Measurements from ENCODE around the gene MYADM. TPM values are rescaled to one million over a fixed set of nuclear protein-coding genes. Genes with fewer than 3 reads are reported as not detected.

The MYADM gene
- polyA plus RNA-seq, 1 of the 3 experiments (the other 2 are of a cell fraction), result 38.7 TPM

DNA sequence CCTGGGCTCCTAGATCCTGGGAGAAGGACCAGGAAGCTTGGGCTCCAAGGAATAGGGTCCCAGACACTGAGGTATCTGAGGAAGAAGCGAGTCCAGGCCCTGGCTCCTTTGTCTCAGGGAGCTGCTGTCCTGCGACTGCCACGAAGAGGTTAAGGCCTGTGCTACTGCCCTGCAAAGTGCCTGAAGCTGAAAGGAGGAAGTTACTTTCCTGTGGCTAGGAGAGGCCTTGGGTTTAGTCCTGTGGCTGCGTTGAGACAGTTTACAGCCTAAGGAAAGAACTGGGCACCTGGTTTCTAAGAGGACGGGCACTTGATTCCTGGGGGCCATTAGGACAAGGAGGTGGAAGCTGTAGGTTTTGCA, 2.8 kb downstream of the MYADM start:
- H3K4me2 ChIP-seq, result peak overlapping the region; percentile 41; the same call in 1 of the 2 replicates
- peak overlapping the region in 1 of 2 experiments; percentile 14; a peak in 1 of 4 replicates for H3K4me3 ChIP-seq (ENCODE audit: low read depth in 2 of 2, low read length in 1 of 2)
- no peaks in the 10 kb centered on the region for H3K27me3 ChIP-seq (ENCODE audit: insufficient read depth)
- H3K9me3 ChIP-seq, result no peaks in the 10 kb centered on the region
- 90% methylated on average over 2 of the region's 5 CpGs for WGBS (ENCODE audit: low lambda C conversion rate)
- H3K9me2 ChIP-seq, result no peaks in the 10 kb centered on the region
- H3F3A ChIP-seq (replicated peaks; ENCODE audit: insufficient read depth), result peaks cover 13% of the 10 kb centered on the region
- no peak overlapping the region; a peak in 1 of 4 replicates for H3K27ac ChIP-seq (ENCODE audit: low read depth in 2 of 2, low read length in 1 of 2)
- POLR2A ChIA-PET, result interaction anchor here (1.5 kb wide), 1 partner anchor 9 kb away, joined by 6 read pairs; no protein-coding TSS in a partner anchor
- H3K79me2 ChIP-seq (ENCODE audit: insufficient read depth), result peaks cover 42% of the 10 kb centered on the region
- CTCF ChIA-PET, result interaction anchor here (1.0 to 1.2 kb wide), 3 partner anchors 11 to 19 kb away, joined by 3 to 4 read pairs (median 4); partner anchors contain the start of gene PRKCG
- no peak for DNase-seq
- H4K20me1 ChIP-seq (ENCODE audit: insufficient read depth), result peaks cover 38% of the 10 kb centered on the region
- peaks cover 17 to 18% of the 10 kb centered on the region in 2 experiments for H3K36me3 ChIP-seq (replicated peaks in 1 of 2; ENCODE audit: control insufficient read depth in 1 of 2, insufficient read depth in 2 of 2, low read length in 1 of 2)
- TF ChIP-seq EP300 (IDR thresholded peaks at IDR 0.05; ENCODE audit: borderline replicate concordance in 1 of 2, low read depth in 1 of 2, low read length in 1 of 2) (no peak), TAF1 (IDR thresholded peaks at IDR 0.05; ENCODE audit: borderline replicate concordance, low read depth, low read length) (no peak), FOSL2 (IDR thresholded peaks at IDR 0.05; ENCODE audit: borderline replicate concordance, low read depth) (no peak), GATA2 (CRISPR knock-in tag; IDR thresholded peaks at IDR 0.05) (no peak), TEAD4 (IDR thresholded peaks at IDR 0.05; ENCODE audit: borderline replicate concordance, insufficient read depth) (no peak), FOXJ3 (CRISPR knock-in tag; IDR thresholded peaks at IDR 0.05) (no peak), FOXM1 (IDR thresholded peaks at IDR 0.05; ENCODE audit: low read depth) (no peak), MXI1 (IDR thresholded peaks at IDR 0.05; ENCODE audit: low read depth, low read length) (no peak), SMC3 (IDR thresholded peaks at IDR 0.05; ENCODE audit: low read depth, low read length) (no peak), SIN3A (IDR thresholded peaks at IDR 0.05; ENCODE audit: borderline replicate concordance, low read depth, low read length) (no peak)
- TF ChIP-seq, protein P1, sequence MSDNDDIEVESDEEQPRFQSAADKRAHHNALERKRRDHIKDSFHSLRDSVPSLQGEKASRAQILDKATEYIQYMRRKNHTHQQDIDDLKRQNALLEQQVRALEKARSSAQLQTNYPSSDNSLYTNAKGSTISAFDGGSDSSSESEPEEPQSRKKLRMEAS (IDR thresholded peaks at IDR 0.05; ENCODE audit: low read depth), result no peak
- TF ChIP-seq, protein P2, sequence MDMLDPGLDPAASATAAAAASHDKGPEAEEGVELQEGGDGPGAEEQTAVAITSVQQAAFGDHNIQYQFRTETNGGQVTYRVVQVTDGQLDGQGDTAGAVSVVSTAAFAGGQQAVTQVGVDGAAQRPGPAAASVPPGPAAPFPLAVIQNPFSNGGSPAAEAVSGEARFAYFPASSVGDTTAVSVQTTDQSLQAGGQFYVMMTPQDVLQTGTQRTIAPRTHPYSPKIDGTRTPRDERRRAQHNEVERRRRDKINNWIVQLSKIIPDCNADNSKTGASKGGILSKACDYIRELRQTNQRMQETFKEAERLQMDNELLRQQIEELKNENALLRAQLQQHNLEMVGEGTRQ (IDR thresholded peaks at IDR 0.05; ENCODE audit: borderline replicate concordance, low read depth, low read length), result no peak
- TF ChIP-seq, protein P3, sequence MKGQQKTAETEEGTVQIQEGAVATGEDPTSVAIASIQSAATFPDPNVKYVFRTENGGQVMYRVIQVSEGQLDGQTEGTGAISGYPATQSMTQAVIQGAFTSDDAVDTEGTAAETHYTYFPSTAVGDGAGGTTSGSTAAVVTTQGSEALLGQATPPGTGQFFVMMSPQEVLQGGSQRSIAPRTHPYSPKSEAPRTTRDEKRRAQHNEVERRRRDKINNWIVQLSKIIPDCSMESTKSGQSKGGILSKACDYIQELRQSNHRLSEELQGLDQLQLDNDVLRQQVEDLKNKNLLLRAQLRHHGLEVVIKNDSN (IDR thresholded peaks at IDR 0.05; ENCODE audit: borderline replicate concordance, low read depth), result no peak
- no peak overlapping the region for H2AFZ ChIP-seq (ENCODE audit: low read depth)
- H3K4me1 ChIP-seq (ENCODE audit: control insufficient read depth in 1 of 2, insufficient read depth in 2 of 2, low read depth in 1 of 2, low read length in 1 of 2), result peaks cover 5 to 15% of the 10 kb centered on the region in 2 experiments; a peak in 2 of 4 replicates
- no peak overlapping the region for H3K9ac ChIP-seq

DNA sequence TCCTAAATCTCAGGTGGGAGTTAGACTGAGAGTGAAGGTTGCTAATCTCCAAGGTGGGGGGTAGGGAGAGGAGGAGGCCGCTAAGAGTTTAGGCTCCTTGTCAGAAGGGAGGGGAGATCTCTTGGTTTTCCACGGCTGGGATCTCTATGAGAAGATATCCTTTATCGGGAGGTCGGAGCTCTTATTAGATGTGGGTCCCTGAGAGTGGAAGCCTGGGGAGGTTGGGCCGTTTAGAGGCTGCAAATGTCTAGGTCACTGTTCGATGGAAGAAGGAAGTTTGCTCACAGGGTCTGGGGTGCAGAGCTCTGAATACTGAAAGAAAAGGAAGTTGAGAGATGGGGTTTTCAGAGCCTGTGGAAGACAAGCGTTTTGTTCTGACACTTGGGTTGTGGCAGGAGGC, 3.8 kb downstream of the MYADM start:
- H3K27ac ChIP-seq (ENCODE audit: low read depth in 2 of 2, low read length in 1 of 2), result no peak overlapping the region

More for the DNA sequence above, 3.8 kb downstream of the MYADM start:
- H3K9ac ChIP-seq, result no peak overlapping the region
- no peaks in the 10 kb centered on the region for H3K27me3 ChIP-seq (ENCODE audit: insufficient read depth)
- H3K9me2 ChIP-seq, result no peaks in the 10 kb centered on the region
- no peak overlapping the region for H2AFZ ChIP-seq (ENCODE audit: low read depth)
- peaks cover 43% of the 10 kb centered on the region for H4K20me1 ChIP-seq (ENCODE audit: insufficient read depth)
- H3K4me3 ChIP-seq (ENCODE audit: low read depth in 2 of 2, low read length in 1 of 2), result no peak overlapping the region
- no peaks in the 10 kb centered on the region for H3K9me3 ChIP-seq
- no peak overlapping the region for H3K4me2 ChIP-seq
- ChIA-PET POLR2A (interaction anchor here (1.5 kb wide), 1 partner anchor 8 kb away, joined by 6 read pairs; no protein-coding TSS in a partner anchor), CTCF (interaction anchor here (0.9 to 1.4 kb wide), 3 partner anchors 18 to 152 kb away, joined by 3 to 5 read pairs (median 4); no protein-coding TSS in a partner anchor)
- WGBS (ENCODE audit: low lambda C conversion rate), result 91% methylated on average over 7 of the region's 7 CpGs
- H3K4me1 ChIP-seq (ENCODE audit: control insufficient read depth in 1 of 2, insufficient read depth in 2 of 2, low read depth in 1 of 2, low read length in 1 of 2), result peaks cover 5 to 11% of the 10 kb centered on the region in 2 experiments; a peak in 2 of 4 replicates
- peaks cover 19% of the 10 kb centered on the region for H3F3A ChIP-seq (replicated peaks; ENCODE audit: insufficient read depth)
- TF ChIP-seq, protein P4, sequence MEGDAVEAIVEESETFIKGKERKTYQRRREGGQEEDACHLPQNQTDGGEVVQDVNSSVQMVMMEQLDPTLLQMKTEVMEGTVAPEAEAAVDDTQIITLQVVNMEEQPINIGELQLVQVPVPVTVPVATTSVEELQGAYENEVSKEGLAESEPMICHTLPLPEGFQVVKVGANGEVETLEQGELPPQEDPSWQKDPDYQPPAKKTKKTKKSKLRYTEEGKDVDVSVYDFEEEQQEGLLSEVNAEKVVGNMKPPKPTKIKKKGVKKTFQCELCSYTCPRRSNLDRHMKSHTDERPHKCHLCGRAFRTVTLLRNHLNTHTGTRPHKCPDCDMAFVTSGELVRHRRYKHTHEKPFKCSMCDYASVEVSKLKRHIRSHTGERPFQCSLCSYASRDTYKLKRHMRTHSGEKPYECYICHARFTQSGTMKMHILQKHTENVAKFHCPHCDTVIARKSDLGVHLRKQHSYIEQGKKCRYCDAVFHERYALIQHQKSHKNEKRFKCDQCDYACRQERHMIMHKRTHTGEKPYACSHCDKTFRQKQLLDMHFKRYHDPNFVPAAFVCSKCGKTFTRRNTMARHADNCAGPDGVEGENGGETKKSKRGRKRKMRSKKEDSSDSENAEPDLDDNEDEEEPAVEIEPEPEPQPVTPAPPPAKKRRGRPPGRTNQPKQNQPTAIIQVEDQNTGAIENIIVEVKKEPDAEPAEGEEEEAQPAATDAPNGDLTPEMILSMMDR (IDR thresholded peaks at IDR 0.05), result no peak
- TF ChIP-seq FOXJ3 (CRISPR knock-in tag; IDR thresholded peaks at IDR 0.05), result no peak
- TF ChIP-seq RFX5 (IDR thresholded peaks at IDR 0.05; ENCODE audit: low read length), result no peak
- no peak for TF ChIP-seq CHD2 (IDR thresholded peaks at IDR 0.05; ENCODE audit: low read length, partially characterized antibody)
- TF ChIP-seq YY1 (IDR thresholded peaks at IDR 0.05; ENCODE audit: low read depth), result no peak
- TF ChIP-seq TCF12 (IDR thresholded peaks at IDR 0.05), result no peak
- no peak for TF ChIP-seq MXI1 (IDR thresholded peaks at IDR 0.05; ENCODE audit: low read depth, low read length)
- TF ChIP-seq GATA2 (CRISPR knock-in tag; IDR thresholded peaks at IDR 0.05), result no peak
- DNase-seq, result no peak
- peaks cover 42% of the 10 kb centered on the region for H3K79me2 ChIP-seq (ENCODE audit: insufficient read depth)
- H3K36me3 ChIP-seq (replicated peaks in 1 of 2; ENCODE audit: control insufficient read depth in 1 of 2, insufficient read depth in 2 of 2, low read length in 1 of 2), result peaks cover 17 to 22% of the 10 kb centered on the region in 2 experiments

Data from SK-N-SH (cell line).